Embryonic facial prominence (tissue), 1 donor: ENCODE results near the gene RDH8.
"Not testable (repeated sequence)": the region's sequence is repeated elsewhere in the genome, so short reads cannot be mapped to it uniquely, and the experiment has no call there.

ENCODE experiments used
- DNase-seq: peaks from one replicate; pipeline ENCODE4 v3.0.0-alpha.2; 2016; ENCODE audit errors: extremely low spot score

RDH8 gene

DNA sequence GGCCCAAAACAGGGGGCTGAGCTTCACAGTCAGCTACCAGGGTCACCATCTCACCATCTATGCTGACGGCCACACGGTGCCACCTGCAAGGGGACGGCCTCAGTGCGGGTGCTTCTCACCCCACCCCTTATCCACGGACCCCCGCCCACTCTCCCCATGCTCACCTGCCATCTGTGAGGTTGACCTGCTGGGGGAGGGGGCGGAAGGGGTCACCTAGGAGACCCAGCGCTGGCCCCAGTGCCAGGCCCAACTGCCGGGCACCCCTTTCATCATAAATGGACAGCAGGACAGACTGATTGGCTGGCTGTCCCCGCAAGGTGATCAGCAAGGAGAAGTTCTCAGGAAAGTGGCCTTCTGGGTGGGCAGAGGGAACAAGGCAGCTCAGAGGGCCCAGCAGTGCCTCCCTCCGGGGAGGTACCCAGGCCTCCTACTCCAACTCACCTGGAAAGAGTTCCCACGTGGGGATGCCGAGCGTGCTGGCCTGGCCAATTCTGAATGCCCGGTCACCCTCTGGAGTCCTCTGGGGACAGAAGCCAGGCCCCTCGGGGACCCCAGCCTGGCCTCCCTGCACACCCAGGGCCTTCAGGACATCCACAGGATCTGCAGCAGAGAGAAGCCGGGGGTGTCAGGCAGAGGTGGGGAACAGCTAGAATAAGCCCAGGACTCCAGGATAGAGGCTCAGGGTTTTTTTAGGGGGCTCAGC is 7.5 kb upstream of the RDH8 start:
- DNase-seq = no peak

DNA sequence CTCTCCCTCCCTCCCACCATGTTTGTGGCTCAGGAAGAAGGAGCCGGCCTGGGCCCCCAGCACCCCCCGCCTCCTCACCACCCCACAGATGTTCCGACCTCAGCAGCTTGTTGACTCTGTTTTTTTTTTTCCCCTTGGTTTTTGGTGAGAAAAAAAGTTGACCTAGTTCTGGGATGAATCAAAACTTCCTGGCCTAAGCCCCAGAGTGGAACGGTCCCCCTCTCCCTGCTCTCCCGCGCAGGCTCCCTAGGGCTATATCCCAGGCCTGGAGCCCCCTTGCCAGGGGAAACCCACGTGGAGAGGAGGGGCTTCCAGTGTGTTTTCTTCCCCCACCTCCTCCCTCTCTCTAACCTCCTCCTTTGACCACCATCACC is 7.0 kb upstream of the RDH8 start:
- DNase-seq = peak; percentile 58

DNA sequence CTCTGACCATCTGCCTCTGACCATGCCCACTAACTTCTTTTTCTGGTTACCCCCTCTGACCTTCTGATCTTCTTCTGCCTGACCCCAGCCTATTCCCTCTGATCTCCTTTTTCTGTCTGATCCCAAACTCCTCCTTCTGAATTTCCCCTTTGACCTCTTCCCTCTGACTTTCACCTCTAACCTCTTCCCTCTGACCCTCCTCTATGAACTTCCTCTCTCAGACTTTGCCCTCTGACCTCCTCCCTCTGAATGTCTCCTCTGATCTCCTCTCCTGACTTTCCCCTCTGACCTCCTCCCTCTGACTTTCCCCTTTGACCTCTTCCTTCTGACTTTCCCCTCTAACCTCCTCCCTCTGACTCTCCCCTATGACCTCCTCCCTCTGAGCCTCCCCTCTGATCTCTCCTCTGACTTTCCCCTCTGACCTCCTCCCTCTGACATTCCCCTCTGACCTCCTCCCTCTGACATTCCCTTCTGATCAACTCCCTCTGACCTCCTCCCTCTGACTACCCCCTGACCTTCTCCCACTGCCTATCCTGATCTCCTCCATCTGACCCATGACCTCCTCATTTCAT is 6.4 kb upstream of the RDH8 start:
- no peak for DNase-seq

DNA sequence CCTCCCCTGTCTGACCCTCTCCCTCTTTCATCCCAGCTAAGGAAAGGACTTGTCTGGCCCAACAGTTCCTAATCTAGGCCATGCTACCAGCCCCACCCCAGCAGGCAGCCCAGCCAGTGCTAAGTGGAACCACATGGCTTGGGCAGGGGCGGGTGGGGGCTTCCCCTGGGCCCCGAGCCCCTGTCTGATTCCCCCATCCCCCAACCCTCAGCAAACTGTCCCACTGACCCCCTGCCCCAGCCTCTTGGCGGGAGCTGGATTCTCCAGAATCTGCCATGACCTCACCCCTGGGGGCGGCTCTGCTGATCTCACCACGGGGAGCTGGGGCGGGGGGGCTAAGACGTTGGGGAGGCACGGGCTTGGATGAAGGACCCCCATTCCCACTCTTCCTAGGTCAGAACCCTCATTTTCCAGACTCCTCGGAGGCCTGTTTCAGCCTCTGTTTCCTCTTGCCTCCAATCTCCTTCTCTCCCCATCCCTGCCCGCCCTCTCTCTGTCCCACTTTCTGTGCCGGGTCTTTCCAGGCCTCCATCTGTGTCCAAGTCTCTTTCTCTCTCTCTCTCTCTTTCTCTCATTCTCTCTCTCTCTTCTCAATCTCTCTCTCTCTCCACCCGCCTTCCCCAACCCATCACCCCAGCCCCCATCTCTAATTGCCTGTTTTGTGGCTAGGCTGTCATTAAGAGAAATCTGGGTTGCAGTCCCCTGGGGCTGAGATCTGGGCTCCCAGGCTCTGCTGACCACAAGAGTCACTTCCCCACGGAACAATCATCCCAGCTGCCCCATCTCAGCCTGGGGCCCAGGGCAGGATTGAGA is 5.7 kb upstream of the RDH8 start:
- DNase-seq = no peak

DNA sequence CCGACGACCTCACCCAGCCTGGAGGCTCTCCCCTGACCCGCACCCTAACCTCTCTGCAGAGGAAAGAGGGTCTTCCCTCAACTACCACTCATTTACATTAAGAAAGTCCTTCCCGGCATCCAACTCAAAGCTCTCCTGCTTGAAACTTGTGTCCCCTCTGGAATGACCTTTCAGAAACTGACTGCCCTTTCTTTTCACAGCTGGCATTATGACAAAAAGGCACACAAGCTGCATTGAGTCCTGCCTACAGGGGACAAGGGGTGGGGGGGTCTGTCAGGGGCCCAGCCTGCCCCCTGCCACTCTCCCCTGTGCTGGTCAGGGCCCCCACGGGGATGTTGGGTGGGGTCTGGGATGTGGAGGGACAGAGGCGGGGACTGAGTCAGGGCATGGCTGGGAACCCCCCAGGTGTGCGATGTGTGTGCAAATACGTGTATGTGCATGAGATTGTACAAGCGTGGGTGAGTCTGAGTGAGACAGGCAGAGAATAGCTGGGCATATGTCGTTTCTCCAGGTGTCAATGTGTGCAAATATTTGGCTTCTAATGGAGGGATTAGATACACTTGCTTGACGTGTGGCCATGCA is 5.0 kb upstream of the RDH8 start:
- no peak for DNase-seq

DNA sequence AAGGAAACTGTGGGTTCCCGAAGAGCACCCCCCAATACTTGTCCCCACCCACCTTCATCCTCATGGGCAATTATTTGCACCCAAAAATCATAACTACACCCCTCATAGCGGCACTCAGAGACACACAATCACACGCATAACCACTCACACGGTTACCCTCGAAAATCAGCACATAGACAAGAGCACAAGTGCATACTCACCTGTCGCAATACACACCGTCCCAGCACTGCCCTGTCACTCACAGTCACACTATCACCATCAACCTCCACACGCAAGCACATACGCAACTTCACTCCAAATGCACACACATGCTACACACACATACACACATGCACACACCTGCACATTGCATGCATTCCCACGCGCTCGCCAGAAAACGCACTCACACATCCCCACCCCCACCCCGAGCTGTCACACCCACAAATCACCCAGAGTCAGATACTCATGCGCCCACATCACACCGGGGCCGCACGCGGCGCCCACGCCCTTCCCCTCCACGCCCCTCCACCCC is 3.5 kb upstream of the RDH8 start:
- DNase-seq = no peak

DNA sequence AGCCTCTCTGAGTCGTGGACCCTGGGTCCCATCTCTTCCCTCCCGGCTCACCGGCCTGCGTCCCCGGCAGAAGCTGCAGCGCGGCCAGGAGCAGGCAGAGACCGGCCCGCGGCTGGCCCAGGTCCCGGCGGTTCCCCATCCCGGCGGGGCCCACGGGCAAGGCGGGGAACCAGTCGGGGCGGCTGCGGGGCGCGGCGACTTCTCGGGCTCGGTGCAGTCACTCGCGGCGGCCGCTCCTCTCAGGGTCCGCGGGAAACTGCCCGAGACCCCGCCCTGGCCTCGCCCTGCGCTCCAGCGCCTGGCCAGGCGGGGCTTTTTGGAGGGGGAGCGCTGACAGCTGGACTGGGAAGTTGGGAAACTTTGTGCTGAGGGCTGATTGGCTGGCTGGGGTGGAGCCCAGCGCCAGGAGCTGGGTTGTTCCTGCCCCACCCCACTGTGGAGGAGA is 3.0 kb upstream of the RDH8 start, which contains the start of gene COL5A3:
Gene COL5A3 (minus strand): TSS at position 258 of the 445 bp plus-strand sequence. CDS start 119 bp downstream, at position 139.
- no peak for DNase-seq

DNA sequence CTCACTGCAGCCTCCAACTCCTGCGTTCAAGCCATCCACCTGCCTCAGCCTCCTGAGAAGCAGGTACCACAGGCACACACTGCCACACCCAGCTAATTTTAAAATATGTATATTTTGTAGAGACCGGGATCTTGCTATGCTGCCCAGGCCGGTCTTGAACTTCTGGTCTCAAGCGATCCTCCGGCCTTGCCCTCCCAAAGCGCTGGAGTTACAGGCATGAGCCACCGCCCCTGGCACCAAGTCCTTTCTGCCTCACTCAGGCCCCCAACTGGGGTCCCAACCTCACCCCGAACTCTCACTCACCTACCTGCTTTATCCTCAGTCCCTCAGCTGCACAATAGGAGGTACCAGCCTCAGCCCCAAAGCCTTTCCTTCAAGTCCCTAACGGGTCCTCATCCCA is 2.3 kb upstream of the RDH8 start:
- no peak for DNase-seq

DNA sequence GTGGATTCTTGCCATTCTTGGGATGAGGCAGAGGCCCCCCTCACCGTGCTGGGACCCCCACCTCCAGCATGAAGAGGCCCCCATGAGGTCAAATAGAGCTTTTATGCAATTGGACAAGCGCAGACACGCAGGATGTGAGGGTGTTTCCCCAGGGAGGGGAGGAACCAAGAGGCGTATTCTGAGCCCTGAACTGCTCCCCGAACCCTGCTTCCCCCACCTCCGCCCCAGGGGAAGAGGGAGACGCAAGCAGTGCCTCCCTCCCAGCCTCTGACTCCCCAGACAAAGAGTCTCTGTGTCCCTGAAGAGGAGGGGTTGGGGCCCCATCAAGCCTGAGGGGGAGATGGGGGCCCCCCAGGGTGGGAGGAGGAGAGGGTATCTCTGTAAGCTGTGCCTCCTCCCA is 1.3 kb upstream of the RDH8 start:
- DNase-seq = no peak

DNA sequence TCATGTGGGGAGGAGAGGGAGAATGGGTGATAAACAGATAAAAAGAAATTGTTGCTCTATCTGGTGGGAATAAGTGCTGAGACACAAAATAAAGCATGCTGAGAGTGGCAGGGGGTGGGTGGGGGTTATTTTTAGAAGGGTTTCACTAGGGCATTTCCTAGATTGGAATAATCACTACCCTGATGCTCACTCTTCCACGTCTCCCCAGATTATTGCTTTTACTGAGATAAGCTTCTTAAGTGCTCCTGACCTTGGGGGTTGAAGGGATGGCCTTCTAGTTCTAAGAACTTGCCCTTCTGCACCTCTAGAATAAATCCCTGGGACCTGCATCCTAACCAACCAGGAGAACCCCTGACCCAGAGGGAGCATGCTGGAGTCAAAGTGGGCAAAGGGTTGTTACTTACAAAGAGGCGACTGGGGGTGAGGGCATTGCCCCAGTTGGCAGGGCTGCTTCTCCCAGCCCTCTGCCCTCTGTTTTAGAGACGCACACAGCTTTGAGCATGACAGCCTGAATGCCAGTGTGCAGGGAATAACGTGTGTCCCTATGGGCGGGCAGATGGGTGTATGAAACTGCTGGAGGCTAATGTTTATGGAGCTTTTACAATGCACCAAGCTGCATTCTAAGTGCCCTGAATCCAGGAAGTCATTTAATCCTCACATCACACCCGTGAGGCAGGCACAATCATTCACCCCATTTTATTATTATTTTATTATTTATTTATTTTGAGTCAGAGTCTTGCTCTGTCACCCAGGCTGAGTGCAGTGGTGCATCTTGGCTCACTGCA is 743 bp downstream of the RDH8 start:
- DNase-seq = no peak

DNA sequence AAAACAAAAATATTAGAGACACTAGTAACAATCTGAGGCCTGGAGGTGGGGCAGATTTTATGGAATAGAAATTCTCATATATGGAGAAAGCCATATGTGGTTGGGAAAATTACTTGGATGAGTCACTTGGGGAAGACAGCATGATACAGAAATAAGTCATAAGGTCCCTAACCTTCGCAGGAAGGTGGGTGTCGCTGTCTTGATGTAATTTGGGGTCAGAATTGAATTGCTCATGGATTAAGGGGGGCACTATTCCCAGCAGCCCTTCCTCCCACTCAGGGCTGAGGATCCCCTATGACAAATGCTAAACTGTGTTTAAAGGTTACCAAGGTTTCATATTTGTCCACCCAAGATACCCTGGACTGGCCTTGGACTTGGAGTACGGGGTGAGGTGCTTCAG is 5.0 kb downstream of the RDH8 start:
- DNase-seq = no peak

DNA sequence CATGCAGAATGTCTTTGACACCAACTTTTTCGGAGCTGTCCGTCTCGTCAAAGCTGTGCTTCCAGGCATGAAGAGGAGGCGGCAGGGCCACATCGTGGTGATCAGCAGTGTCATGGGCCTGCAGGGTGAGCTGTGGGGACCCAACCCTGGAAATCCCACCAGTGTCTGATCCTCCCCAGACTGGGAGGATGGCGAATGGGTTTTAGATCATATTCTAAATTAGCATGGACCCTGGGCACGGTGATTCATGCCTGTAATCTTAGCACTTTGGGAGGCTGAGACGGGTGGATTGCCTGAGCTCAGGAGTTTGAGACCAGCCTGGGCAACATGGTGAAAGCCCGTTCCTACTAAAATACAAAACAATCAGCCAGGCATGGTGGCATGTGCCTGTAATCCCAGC is 5.5 kb downstream of the RDH8 start:
- DNase-seq = no peak

DNA sequence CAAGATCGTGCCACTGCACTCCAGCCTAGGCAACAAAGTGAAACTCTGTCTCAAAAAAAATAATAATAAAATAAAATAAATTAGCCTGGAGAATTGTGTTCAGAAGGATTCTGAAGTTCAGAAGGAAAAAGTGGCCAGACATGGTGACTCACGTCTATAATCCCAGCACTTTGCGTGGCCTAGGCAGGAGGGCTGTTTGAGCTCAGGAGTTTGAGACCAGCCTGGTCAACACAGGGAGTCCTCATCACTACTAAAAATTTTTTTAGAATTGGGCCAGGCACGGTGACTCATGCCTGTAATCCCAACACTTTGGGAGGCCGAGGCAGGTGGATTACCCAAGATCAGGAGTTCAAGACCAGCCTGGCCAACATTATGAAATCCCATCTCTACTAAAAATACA is 6.0 kb downstream of the RDH8 start:
- no peak for DNase-seq

DNA sequence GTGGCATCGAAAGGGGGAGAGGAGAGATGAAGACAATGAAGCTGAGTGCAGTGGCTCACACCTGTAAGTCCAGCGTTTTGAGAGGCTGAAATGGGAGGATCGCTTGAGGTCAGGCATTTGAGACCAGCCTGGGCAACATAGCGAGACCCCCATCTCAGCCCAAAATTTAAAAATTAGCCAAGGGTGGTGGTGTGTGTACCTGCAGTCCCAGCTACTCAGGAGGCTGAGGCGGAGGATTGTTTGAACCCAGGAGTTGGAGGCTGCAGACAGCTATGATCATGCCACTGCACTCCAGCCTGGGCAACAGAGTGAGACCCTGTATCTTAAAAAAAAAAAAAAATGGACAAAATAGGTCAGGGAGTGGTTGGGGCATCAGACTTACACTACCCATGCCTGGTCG is 7.6 kb downstream of the RDH8 start:
- no peak for DNase-seq

DNA sequence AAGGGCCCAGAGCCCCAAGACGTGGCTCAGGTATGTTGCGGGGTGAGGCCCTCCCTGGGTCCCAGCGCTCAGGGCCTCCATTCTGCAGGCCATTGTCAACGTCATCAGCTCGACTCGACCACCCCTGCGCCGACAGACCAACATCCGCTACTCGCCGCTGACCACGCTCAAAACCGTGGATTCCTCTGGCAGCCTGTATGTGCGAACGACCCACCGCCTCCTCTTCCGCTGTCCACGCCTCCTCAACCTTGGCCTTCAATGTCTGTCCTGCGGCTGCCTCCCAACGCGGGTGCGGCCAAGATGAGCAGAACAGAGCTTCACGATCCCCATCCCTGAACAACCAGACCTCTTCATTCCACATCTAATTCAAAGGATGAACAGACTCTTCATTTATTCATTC is 8.2 kb downstream of the RDH8 start:
- DNase-seq = no peak

DNA sequence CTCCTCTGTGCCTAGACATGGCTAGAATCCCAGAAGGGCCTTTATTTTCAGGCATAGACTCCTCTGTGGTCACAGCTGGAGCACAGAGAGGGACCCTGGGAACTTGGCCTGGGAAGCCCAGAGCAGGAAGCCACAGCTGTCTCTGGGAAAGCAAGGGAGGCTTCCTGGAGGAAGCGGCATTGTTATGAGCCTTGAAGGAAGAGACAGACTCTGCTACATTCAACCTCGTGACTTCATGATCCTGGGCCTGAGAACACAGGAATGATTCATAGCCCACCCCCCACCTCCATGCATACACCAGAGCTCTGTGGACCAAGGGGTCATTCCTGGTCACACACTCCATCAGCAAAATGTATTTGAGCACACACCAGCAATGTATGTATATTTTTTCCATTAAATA is 8.6 kb downstream of the RDH8 start:
- no peak for DNase-seq

DNA sequence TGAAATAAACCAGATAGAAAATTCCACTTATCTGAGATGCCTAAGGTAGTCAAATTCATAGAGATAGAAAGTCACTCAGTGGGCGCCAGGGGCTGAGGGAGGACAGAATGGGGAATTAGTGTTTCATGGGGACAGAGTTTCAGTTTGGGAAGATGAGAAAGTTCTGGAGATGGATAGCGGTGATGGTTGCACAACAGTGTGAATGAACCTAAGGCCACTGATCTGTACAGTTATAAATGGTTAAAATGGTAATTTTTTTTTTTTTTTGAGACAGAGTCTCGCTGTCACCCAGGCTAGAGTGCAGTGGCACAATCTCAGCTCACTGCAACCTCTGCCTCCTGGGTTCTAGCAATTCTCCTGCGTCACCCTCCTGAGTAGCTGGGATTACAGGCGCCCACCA is 9.8 kb downstream of the RDH8 start:
- not testable (repeated sequence) for DNase-seq

DNA sequence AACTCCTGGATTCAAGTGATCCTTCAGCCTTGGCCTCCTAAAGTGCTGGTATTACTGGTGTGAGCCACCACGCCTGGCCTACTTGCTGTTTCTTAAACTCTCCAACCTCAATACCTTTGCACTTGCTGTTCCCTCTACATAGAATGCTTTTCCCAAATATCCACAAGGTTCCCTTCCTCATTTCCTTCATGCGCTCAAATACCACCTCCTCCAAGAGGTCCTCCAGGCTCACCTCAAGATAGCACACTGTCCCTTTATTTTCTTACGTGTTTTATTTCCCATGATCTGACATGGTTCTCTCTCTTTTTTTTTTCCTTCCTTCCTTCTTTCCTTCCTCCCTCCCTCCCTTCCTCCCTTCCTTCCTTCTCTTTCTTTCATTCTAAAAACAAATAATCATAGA is 13.5 kb downstream of the RDH8 start:
- DNase-seq = no peak

DNA sequence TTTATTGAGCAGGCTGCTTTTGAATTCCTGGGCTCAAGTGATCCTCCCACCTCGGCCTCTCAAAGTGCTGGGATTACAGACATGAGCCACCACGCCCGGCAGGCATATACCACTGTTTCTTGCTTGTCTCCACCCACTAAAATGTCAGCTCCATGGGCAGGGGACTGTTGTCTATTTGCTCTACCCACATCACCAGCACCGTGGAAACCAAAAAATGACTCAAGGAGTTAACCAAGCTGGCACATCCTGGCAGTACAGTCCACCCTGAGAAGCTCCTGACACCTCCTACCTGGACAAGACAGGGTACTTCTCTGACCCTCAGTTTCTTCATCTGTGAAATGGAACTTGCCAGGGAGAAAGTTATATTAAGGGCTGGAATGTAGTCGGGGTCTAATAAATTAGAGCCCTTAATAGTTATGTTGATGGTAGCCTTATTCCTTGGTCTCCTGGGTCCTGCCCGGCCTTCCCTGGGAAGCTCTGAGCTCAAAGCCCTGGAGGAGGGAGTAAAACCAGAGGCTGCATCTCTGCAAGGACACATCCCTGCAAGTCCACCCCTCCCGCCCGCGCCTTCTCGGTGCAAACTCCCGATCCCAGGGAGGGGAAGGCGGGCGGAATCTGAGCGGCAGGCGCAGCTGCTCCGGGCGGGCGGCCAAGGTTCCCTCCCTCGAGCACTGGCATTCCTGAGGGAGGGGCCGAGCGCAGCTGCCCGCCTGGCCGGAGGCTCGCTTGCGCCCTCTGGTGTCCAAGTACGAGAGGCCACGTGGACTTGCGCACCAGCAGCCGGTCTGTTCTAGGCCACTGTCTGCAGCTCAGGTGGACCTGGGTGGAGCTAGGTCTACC is 14.1 kb downstream of the RDH8 start:
- DNase-seq = peak; percentile 84

DNA sequence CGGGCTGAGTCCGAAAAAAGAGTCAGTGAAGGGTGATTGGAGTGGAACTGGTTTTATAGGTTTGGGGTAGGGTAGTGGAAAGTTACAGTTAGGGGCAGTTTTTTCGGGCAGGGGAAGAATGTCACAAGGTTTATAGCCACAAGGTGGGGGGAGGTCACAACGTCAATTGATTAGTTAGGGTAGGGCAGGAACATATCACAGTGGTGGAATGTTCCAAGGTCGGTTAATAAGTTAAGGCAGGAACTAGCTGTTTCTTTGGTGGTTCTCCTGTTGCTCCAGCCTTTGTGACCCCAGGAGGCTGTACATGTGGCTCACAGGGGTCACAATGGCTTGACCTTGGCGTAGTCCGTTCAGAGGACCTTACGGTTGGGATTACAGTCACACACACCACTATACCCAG is 20.3 kb downstream of the RDH8 start:
- DNase-seq = no peak

DNA sequence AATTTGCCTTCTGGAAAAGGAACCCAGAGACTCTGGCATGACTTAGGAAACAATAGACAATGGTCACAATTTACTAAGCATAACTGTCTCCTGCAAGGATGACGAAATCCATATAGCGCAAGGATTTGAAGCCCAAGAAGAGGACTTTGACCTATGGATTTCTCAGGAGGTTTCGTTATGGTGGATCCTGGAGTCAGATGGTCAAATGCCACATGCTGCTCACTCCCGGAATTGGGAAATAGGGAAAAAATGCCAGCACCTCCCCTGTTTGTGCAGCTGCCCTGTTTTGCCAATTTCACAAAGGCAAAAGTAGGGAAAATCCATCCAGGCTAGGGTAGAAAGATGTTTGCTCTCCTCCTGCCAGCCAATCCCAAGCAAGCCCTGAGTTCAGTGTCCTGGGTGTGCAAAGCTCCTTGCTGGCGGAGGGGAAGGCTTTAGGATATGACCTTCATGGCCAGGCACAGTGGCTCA is 23.4 kb downstream of the RDH8 start:
- no peak for DNase-seq
